ENCODE results near the gene SH2B3.

Gene SH2B3

GRCh38 chr12:111409780-111410430 lies 4.2 kb downstream of the SH2B3 start:
- DNase-seq: no peak

GRCh38 chr12:111410431-111411184 lies 4.9 kb downstream of the SH2B3 start:
- DNase-seq: no peak

- no peak for DNase-seq
These were observed 5.6 kb downstream of the SH2B3 start for GRCh38 chr12:111411185-111411764.

- DNase-seq: no peak
These were observed 6.5 kb downstream of the SH2B3 start for GRCh38 chr12:111412007-111412829.

- DNase-seq: no peak
These were observed 7.2 kb downstream of the SH2B3 start for GRCh38 chr12:111412830-111413441.

GRCh38 chr12:111413442-111414086 lies 7.8 kb downstream of the SH2B3 start:
- DNase-seq: no peak

- DNase-seq: no peak
These were observed 9.1 kb downstream of the SH2B3 start for GRCh38 chr12:111414711-111415252.

GRCh38 chr12:111417290-111417689 lies 11.6 kb downstream of the SH2B3 start:
- DNase-seq: no peak

GRCh38 chr12:111417784-111418593 lies 12.3 kb downstream of the SH2B3 start:
- DNase-seq: no peak

- DNase-seq: no peak
These were observed 12.8 kb downstream of the SH2B3 start for GRCh38 chr12:111418594-111418880.

- no peak for DNase-seq
These were observed 14.1 kb downstream of the SH2B3 start for GRCh38 chr12:111419784-111420183.

GRCh38 chr12:111420494-111420893 lies 14.8 kb downstream of the SH2B3 start:
- no peak for DNase-seq

GRCh38 chr12:111424189-111424792 lies 18.6 kb downstream of the SH2B3 start:
- no peak for DNase-seq

- no peak for DNase-seq
These were observed 19.1 kb downstream of the SH2B3 start for GRCh38 chr12:111424793-111425251.

- no peak for DNase-seq
These were observed 19.9 kb downstream of the SH2B3 start for GRCh38 chr12:111425655-111426054.

GRCh38 chr12:111426344-111427185 lies 20.8 kb downstream of the SH2B3 start:
- no peak for DNase-seq

- no peak for DNase-seq
These were observed 21.8 kb downstream of the SH2B3 start for GRCh38 chr12:111427417-111428074.

GRCh38 chr12:111428081-111428727 lies 22.5 kb downstream of the SH2B3 start:
- no peak for DNase-seq

GRCh38 chr12:111428728-111429175 lies 23.0 kb downstream of the SH2B3 start:
- DNase-seq: no peak
